Measurements from ENCODE around the gene RAP1GAP2.

- TF ChIP-seq CTCF (conservative IDR thresholded peaks at IDR 0.05) (no peak), ZFX (IDR thresholded peaks at IDR 0.05) (no peak)
Observed at GRCh38 chr17:2936771-2937321, 140.6 kb downstream of the RAP1GAP2 start.

All from C4-2B (cell line).